Loucy (cell line): Measurements from ENCODE around the gene SYNPO2L.
A peak's percentile ranks its signal among the peaks of the same experiment; 100 is the strongest.

Experiments used
- H2AFZ ChIP-seq: fragments of 200-600 bp; sonication (generic); 2 replicates; pipeline ENCODE4 v1.6.0; 2016; ENCODE audit warnings: antibody characterized with exemption, mild to moderate bottlenecking, low read length, moderate library complexity
- H3F3A ChIP-seq: fragments of 200-600 bp; 2 replicates; pipeline ENCODE4 v1.6.0; 2016; ENCODE audit warnings: antibody characterized with exemption, low read depth, mild to moderate bottlenecking
- H3K27me3 ChIP-seq: fragments of 200-600 bp; sonication (generic); 2 replicates; pipeline ENCODE4 v1.6.1; 2014; ENCODE audit warnings: low read length, mild to moderate bottlenecking; ENCODE audit not compliant: insufficient read depth, poor library complexity, severe bottlenecking
- H3K36me3 ChIP-seq: fragments of 200-600 bp; sonication (generic); 2 replicates; pipeline ENCODE4 v1.6.1; 2016; ENCODE audit warnings: low read length; ENCODE audit not compliant: insufficient read depth
- H3K4me1 ChIP-seq: fragments of 200-600 bp; sonication (generic); 2 replicates; pipeline ENCODE4 v1.5.1; 2014; ENCODE audit warnings: low read length, mild to moderate bottlenecking; ENCODE audit not compliant: insufficient read depth, poor library complexity, severe bottlenecking
- H3K4me2 ChIP-seq: fragments of 200-600 bp; sonication (generic); 2 replicates; pipeline ENCODE4 v1.6.0; 2014; ENCODE audit warnings: antibody characterized with exemption, low read length, low read depth, mild to moderate bottlenecking; ENCODE audit not compliant: poor library complexity, severe bottlenecking
- H3K4me3 ChIP-seq: fragments of 200-600 bp; sonication (generic); 2 replicates; pipeline ENCODE4 v1.5.1; 2014; ENCODE audit warnings: low read length, mild to moderate bottlenecking, mixed read lengths; ENCODE audit not compliant: poor library complexity, severe bottlenecking
- H3K79me2 ChIP-seq: fragments of 200-600 bp; sonication (generic); 2 replicates; pipeline ENCODE4 v1.6.1; 2014; ENCODE audit warnings: low read length; ENCODE audit not compliant: insufficient read depth
- H3K9ac ChIP-seq: fragments of 200-600 bp; sonication (generic); 2 replicates; pipeline ENCODE4 v1.6.0; 2014; ENCODE audit warnings: mild to moderate bottlenecking, low read depth, low read length, moderate library complexity; ENCODE audit not compliant: poor library complexity, severe bottlenecking
- H3K9me2 ChIP-seq: fragments of 200-600 bp; sonication (generic); replicated peaks from 2 replicates; pipeline ENCODE4 v1.6.1; 2016; ENCODE audit warnings: low read depth, low read length, mixed read lengths
- H3K9me3 ChIP-seq: fragments of 200-600 bp; sonication (generic); 2 replicates; pipeline ENCODE4 v1.6.1; 2014; ENCODE audit warnings: mild to moderate bottlenecking, antibody characterized with exemption, low read length, low read depth; ENCODE audit not compliant: insufficient read depth
- H4K20me1 ChIP-seq: fragments of 200-600 bp; sonication (generic); 2 replicates; pipeline ENCODE4 v1.6.0; 2014; ENCODE audit warnings: antibody characterized with exemption, low read length, mild to moderate bottlenecking; ENCODE audit not compliant: insufficient read depth, poor library complexity, severe bottlenecking
- CTCF ChIP-seq: fragments of 200-600 bp; sonication (generic); conservative IDR thresholded peaks from 2 replicates; pipeline ENCODE4 v1.5.1; 2014; ENCODE audit warnings: mild to moderate bottlenecking, antibody characterized with exemption, low read length
- EZH2phosphoT487 ChIP-seq: fragments of 200-600 bp; IDR thresholded peaks from 2 replicates; pipeline ENCODE4 v1.6.1; 2018; ENCODE audit warnings: antibody characterized with exemption, mild to moderate bottlenecking, moderate library complexity, borderline replicate concordance

The SYNPO2L gene

DNA sequence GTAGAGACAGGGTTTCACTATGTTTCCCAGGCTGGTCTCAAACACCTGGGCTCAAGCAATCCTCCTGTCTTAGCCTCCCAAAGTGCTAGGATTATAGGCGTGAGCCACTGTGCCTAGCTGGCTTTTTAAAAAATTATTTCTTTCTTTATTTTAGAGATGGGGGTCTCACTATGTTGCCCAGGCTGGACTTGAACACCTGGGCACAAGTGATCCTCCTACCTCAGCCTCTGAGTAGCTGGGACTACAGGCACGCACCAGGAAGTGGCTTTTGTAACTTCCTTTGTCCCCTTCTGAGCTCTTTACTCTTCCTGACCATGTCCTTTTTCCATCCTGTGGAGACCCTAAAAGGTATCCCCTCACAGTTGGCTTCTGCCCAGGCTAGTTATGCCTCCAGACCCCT is 12.5 kb downstream of the SYNPO2L start:
- Histone ChIP-seq H3K9me2 (no peaks in the 10 kb centered on the region), H3K4me1 (peaks cover 7% of the 10 kb centered on the region), H3K4me3 (no peak overlapping the region), H3F3A (no peaks in the 10 kb centered on the region), H3K9me3 (no peaks in the 10 kb centered on the region), H3K36me3 (no peaks in the 10 kb centered on the region), H2AFZ (no peak overlapping the region), H3K79me2 (no peaks in the 10 kb centered on the region; the same call in 1 of the 2 replicates), H4K20me1 (no peaks in the 10 kb centered on the region), H3K27me3 (no peaks in the 10 kb centered on the region), H3K4me2 (no peak overlapping the region), H3K9ac (no peak overlapping the region)
- no peak for TF ChIP-seq EZH2phosphoT487
- no peak for TF ChIP-seq CTCF

- TF ChIP-seq CTCF (no peak), EZH2phosphoT487 (no peak)
- no peaks in the 10 kb centered on the region for H4K20me1 ChIP-seq
- H3K36me3 ChIP-seq = no peaks in the 10 kb centered on the region
- no peak within 1 kb of the TSS for H3K4me2 ChIP-seq
- no peaks in the 10 kb centered on the region for H3F3A ChIP-seq
- H3K4me1 ChIP-seq = no peaks in the 10 kb centered on the region
- H2AFZ ChIP-seq = peak within 1 kb of the TSS; percentile 18
- H3K79me2 ChIP-seq = no peaks in the 10 kb centered on the region
- H3K9me2 ChIP-seq = no peaks in the 10 kb centered on the region
- no peak within 1 kb of the TSS for H3K9ac ChIP-seq
- H3K9me3 ChIP-seq = no peaks in the 10 kb centered on the region
- H3K27me3 ChIP-seq = no peaks in the 10 kb centered on the region
- no peak within 1 kb of the TSS for H3K4me3 ChIP-seq
Measured at GRCh38 chr10:73641328-73642060, 14.3 kb downstream of the SYNPO2L start, which contains the start of gene MYOZ1. Gene MYOZ1 (minus strand): TSS chr10:73641474. CDS start chr10:73640017, 1,457 bp downstream.

- Histone ChIP-seq H3K9me2 (no peaks in the 10 kb centered on the region), H3K4me3 (no peak overlapping the region), H2AFZ (no peak overlapping the region; the same call in 1 of the 2 replicates), H3K9ac (no peak overlapping the region), H3K4me2 (no peak overlapping the region), H3K9me3 (no peaks in the 10 kb centered on the region), H3K27me3 (no peaks in the 10 kb centered on the region), H3K36me3 (no peaks in the 10 kb centered on the region), H4K20me1 (no peaks in the 10 kb centered on the region), H3K79me2 (no peaks in the 10 kb centered on the region), H3F3A (no peaks in the 10 kb centered on the region), H3K4me1 (no peaks in the 10 kb centered on the region)
- TF ChIP-seq CTCF (no peak), EZH2phosphoT487 (no peak)
Measured at GRCh38 chr10:73639286-73639685, 16.5 kb downstream of the SYNPO2L start.
